Endodermal cell (in vitro differentiated cells): ENCODE results near the gene MAPK1. TPM values are rescaled to one million over a fixed set of nuclear protein-coding genes. Genes with fewer than 3 reads are reported as not detected.
"Not testable (repeated sequence)": the region's sequence is repeated elsewhere in the genome, so short reads cannot be mapped to it uniquely, and the experiment has no call there.

ENCODE experiments used
- DNase-seq: peaks from one replicate; pipeline ENCODE4 v3.0.0-alpha.2; 2017
- H3K27ac ChIP-seq: 2 replicates; pipeline ENCODE4 v1.5.1; 2013; ENCODE audit warnings: mild to moderate bottlenecking, low read depth, low read length, moderate library complexity
- H3K27me3 ChIP-seq: 2 replicates; pipeline ENCODE4 v1.6.1; 2013; ENCODE audit warnings: mild to moderate bottlenecking, low read length, moderate library complexity; ENCODE audit not compliant: insufficient read depth, control insufficient read depth, poor library complexity, severe bottlenecking
- H3K36me3 ChIP-seq: 2 replicates; pipeline ENCODE4 v1.7.0; 2013; ENCODE audit warnings: mild to moderate bottlenecking, low read length, moderate library complexity; ENCODE audit not compliant: control insufficient read depth, insufficient read depth
- H3K4me1 ChIP-seq: one replicate; pipeline ENCODE4 v1.7.0; 2013; ENCODE audit warnings: low read length; ENCODE audit not compliant: control insufficient read depth, insufficient read depth
- H3K4me3 ChIP-seq: 2 replicates; pipeline ENCODE4 v1.5.1; 2013; ENCODE audit warnings: mild to moderate bottlenecking, low read length, moderate library complexity
- H3K9ac ChIP-seq: 2 replicates; pipeline ENCODE4 v1.6.1; 2013; ENCODE audit warnings: mild to moderate bottlenecking, low read length, moderate library complexity; ENCODE audit not compliant: poor library complexity, severe bottlenecking; ENCODE audit errors: extremely low read depth
- H3K9me3 ChIP-seq: 2 replicates; pipeline ENCODE4 v1.6.1; 2013; ENCODE audit warnings: mild to moderate bottlenecking, low read length, moderate library complexity; ENCODE audit not compliant: control insufficient read depth
- H3K27ac Mint-ChIP-seq: 2 replicates; pipeline ENCODE4 v1.8.0; 2020; ENCODE audit warnings: mixed read lengths
- H3K27me3 Mint-ChIP-seq: 2 replicates; pipeline ENCODE4 v1.8.0; 2021; ENCODE audit warnings: mild to moderate bottlenecking, mixed read lengths; ENCODE audit not compliant: insufficient read depth
- H3K36me3 Mint-ChIP-seq: 2 replicates; pipeline ENCODE4 v1.8.0; 2020; ENCODE audit warnings: low read depth, mixed read lengths
- H3K4me1 Mint-ChIP-seq: 2 replicates; pipeline ENCODE4 v1.8.0; 2020; ENCODE audit warnings: mixed read lengths
- H3K4me3 Mint-ChIP-seq: 2 replicates; pipeline ENCODE4 v1.8.0; 2020; ENCODE audit warnings: mild to moderate bottlenecking, moderate library complexity, mixed read lengths
- H3K9me3 Mint-ChIP-seq: 2 replicates; pipeline ENCODE4 v1.8.0; 2020; ENCODE audit warnings: mild to moderate bottlenecking, mixed read lengths
- CTCF ChIP-seq: fragments of 200-600 bp; sonication (generic); conservative IDR thresholded peaks from 2 replicates; pipeline ENCODE4 v1.5.0; 2021; ENCODE audit warnings: antibody characterized with exemption, mild to moderate bottlenecking
- WGBS, 2 experiments: methylation state at CpG; one replicate each; pipeline versions ENCODE4 v1.1.5 to v1.1.7; 2013; ENCODE audit warnings: missing lambda C conversion rate in 2 of 2, mixed read lengths in 1 of 2; ENCODE audit not compliant: insufficient coverage in 1 of 2, insufficient read length in 1 of 2; 5-methylcytosine and 5-hydroxymethylcytosine counted together
- total RNA-seq, 2 donors: library from RNA; stranded (reverse); fragmentation: NEBNext Ultra II Directional in 1 of 2; extraction: Animal tissue kit (Norgen Biotek cat#: 25700) in 1 of 2; gene quantifications; 2 replicates in 1 of 2; 3 replicates in 1 of 2; pipeline ENCODE4 v1.2.1, GENCODE V29; 2021

MAPK1 gene
- total RNA-seq, 2 donors from 2014 or later = 76.8 to 78.6 TPM

DNA sequence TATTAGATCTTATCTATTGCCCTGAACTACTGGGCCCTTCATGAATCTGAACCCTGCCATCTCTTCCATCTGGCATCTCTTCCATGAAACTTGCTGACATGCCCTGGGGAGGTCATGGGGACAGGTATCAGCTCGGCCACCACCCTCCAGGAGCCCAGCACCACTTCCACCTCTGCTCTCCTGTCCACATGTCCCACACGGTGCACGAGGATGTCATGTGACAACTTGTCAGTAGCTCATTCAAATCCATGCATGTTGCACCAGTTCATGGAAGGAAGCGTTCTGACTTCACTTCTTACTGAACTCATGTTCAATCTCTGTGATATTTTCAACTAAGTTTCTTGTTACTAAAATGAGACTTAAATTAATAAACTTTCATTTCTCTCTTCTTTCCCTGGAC lies 148.4 kb downstream of the MAPK1 start:
- Mint-ChIP-seq H3K9me3 (no peaks in the 10 kb centered on the region), H3K4me3 (no peak overlapping the region), H3K27me3 (no peaks in the 10 kb centered on the region), H3K27ac (no peak overlapping the region), H3K4me1 (peaks cover 2% of the 10 kb centered on the region), H3K36me3 (peaks cover 7% of the 10 kb centered on the region)
- Histone ChIP-seq H3K27me3 (no peaks in the 10 kb centered on the region), H3K4me1 (no peaks in the 10 kb centered on the region), H3K36me3 (no peaks in the 10 kb centered on the region), H3K9me3 (no peaks in the 10 kb centered on the region), H3K4me3 (no peak overlapping the region), H3K9ac (no peak overlapping the region), H3K27ac (no peak overlapping the region)
- 90 to 93% methylated on average over 4 of the region's 4 CpGs for WGBS, 2 experiments
- DNase-seq = no peak
- no peak for TF ChIP-seq CTCF

- WGBS, 2 experiments = 87 to 99% methylated on average over 2 to 3 of the region's 4 CpGs
- DNase-seq = no peak
- Mint-ChIP-seq H3K36me3 (peaks cover 4% of the 10 kb centered on the region), H3K27ac (no peak overlapping the region), H3K4me1 (peaks cover 2% of the 10 kb centered on the region), H3K4me3 (no peak overlapping the region), H3K27me3 (no peaks in the 10 kb centered on the region), H3K9me3 (no peaks in the 10 kb centered on the region)
- H3K4me1 ChIP-seq = no peaks in the 10 kb centered on the region
- no peak overlapping the region for H3K9ac ChIP-seq
- H3K27me3 ChIP-seq = no peaks in the 10 kb centered on the region
- H3K36me3 ChIP-seq = no peaks in the 10 kb centered on the region
- no peaks in the 10 kb centered on the region for H3K9me3 ChIP-seq
- TF ChIP-seq CTCF = no peak
- no peak overlapping the region for H3K27ac ChIP-seq
- H3K4me3 ChIP-seq = no peak overlapping the region
Measured at GRCh38 chr22:21718499-21718898, 148.9 kb downstream of the MAPK1 start.

DNA sequence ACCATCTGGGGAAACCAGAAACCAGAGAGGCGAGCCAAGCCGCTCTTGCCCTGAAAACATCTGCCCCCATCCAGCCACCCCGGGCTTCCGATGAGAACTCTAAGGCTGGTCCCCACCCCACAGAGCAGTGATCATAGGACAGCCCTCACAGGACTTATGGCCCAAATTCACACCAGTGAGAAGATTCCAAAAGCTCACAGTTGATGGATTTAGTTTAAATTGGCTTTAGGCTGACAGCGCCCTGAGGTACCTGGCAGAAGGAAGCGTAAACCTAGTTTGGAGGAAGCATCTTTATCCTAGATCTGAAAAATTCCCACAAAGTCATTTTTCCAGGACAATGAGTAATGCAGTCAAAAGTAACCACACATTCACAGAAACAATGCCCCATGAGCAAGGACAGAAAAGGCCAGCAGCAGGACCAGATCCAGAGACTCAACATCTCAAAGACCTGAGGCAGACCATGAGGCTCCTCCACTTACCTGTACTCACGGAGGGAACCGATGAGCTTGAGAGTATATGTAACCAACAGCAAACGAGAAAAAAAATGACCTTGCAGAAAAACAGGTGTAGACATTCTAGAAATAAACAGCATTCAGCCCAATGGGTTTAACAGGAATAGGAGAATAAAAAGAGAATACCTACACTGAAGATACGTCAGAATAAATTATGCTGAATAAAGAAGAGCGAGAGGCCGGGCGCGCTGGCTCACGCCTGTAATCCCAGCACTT lies 150.9 kb downstream of the MAPK1 start:
- H3K4me3 ChIP-seq, H3K4me1 ChIP-seq, H3K4me1 Mint-ChIP-seq, H3K9ac ChIP-seq, H3K9me3 ChIP-seq, H3K27ac ChIP-seq, DNase-seq, H3K27me3 ChIP-seq, H3K4me3 Mint-ChIP-seq, H3K36me3 Mint-ChIP-seq, H3K36me3 ChIP-seq, H3K9me3 Mint-ChIP-seq, H3K27ac Mint-ChIP-seq, H3K27me3 Mint-ChIP-seq: not testable (repeated sequence)
- WGBS, 2 experiments = 96 to 98% methylated on average over 8 to 13 of the region's 15 CpGs

- H3K4me1 Mint-ChIP-seq = peaks cover 2% of the 10 kb centered on the region
- peaks cover 2% of the 10 kb centered on the region for H3K27me3 Mint-ChIP-seq
- no peak for DNase-seq
- no peaks in the 10 kb centered on the region for H3K36me3 ChIP-seq
- H3K4me1 ChIP-seq = no peaks in the 10 kb centered on the region
- no peaks in the 10 kb centered on the region for H3K9me3 Mint-ChIP-seq
- 100% methylated on average over 1 to 3 of the region's 3 CpGs for WGBS, 2 experiments
- no peaks in the 10 kb centered on the region for H3K27me3 ChIP-seq
- no peak overlapping the region for H3K9ac ChIP-seq
- no peak overlapping the region for H3K4me3 Mint-ChIP-seq
- no peak overlapping the region for H3K27ac ChIP-seq
- peaks cover 10% of the 10 kb centered on the region for H3K36me3 Mint-ChIP-seq
- no peak for TF ChIP-seq CTCF
- no peak overlapping the region for H3K27ac Mint-ChIP-seq
- no peaks in the 10 kb centered on the region for H3K9me3 ChIP-seq
- no peak overlapping the region for H3K4me3 ChIP-seq
Measured at GRCh38 chr22:21714786-21715185, 152.7 kb downstream of the MAPK1 start.
